A549 (cell line): Measurements from ENCODE around the gene BPIFB3. TPM values are rescaled to one million over a fixed set of nuclear protein-coding genes. Genes with fewer than 3 reads are reported as not detected.

ENCODE experiments used
- ATAC-seq, 2 experiments: fragments of 200-7000 bp in 1 of 2; fragments of >200 bp in 1 of 2; cut with Nextera tagmentation in 1 of 2; cut with Tn5 transposase in 1 of 2; 3 replicates each; pipeline versions ENCODE4 v1.8.0 to v1.9.1; 2018 to 2020; ENCODE audit warnings: mild to moderate bottlenecking in 1 of 2, moderate library complexity in 1 of 2
- CTCF ChIA-PET: fragments of 300-600 bp; sonication (Branson Sonifier 250); formaldehyde crosslinking; extraction: SDS; loops from one replicate; lab custom pipeline; 2021; ENCODE audit warnings: antibody characterized with exemption, inconsistent platforms; lab: Yijun Ruan, JAX
- POLR2A ChIA-PET: fragments of 350-600 bp; formaldehyde crosslinking; extraction: SDS; loops from one replicate; lab custom pipeline; 2021; ENCODE audit warnings: antibody characterized with exemption, inconsistent platforms; lab: Yijun Ruan, JAX
- DNase-seq, 2 experiments: peaks; one replicate each; pipeline versions ENCODE4 v3.0.0 to v3.0.0-alpha.2; 2011 to 2016; ENCODE audit warnings: low read depth in 1 of 2, low spot score in 1 of 2
- FAIRE-seq: peaks from 2 replicates; lab custom pipeline; 2011; peaks lifted over from hg19 to GRCh38; lab: Jason Lieb, UNC
- H3K27ac ChIP-seq, 2 experiments: fragments of >200 bp; sonication (Bioruptor Twin); formaldehyde crosslinking; 3 replicates each; pipeline ENCODE4 v1.5.1; 2016 to 2017
- H3K4me1 ChIP-seq: fragments of >200 bp; sonication (Bioruptor Twin); formaldehyde crosslinking; 3 replicates; pipeline ENCODE4 v1.6.1; 2016
- H3K4me2 ChIP-seq: fragments of >200 bp; sonication (Bioruptor Twin); formaldehyde crosslinking; 3 replicates; pipeline ENCODE4 v1.6.1; 2016
- H3K4me3 ChIP-seq: fragments of >200 bp; sonication (Bioruptor Twin); formaldehyde crosslinking; 3 replicates; pipeline ENCODE4 v1.5.1; 2016
- H3K9me3 ChIP-seq: fragments of >200 bp; sonication (Bioruptor Twin); formaldehyde crosslinking; 3 replicates; pipeline ENCODE4 v1.6.1; 2016
- ATOH8 ChIP-seq: fragments of 250-450 bp; sonication (Bioruptor Pico); IDR thresholded peaks from 2 replicates; pipeline ENCODE4 v1.5.0; 2020; ENCODE audit warnings: low read depth, mild to moderate bottlenecking, moderate library complexity
- BHLHE40 ChIP-seq: IDR thresholded peaks from 2 replicates; pipeline ENCODE4 v1.6.1; 2012; ENCODE audit warnings: low read depth, low read length, inconsistent platforms
- CBX8 ChIP-seq: fragments of 200-600 bp; sonication (generic); IDR thresholded peaks from 2 replicates; pipeline ENCODE4 v1.6.1; 2016
- CHD2 ChIP-seq: fragments of 150-350 bp; IDR thresholded peaks from 2 replicates; pipeline ENCODE4 v1.6.1; 2014; ENCODE audit warnings: low read length; ENCODE audit not compliant: partially characterized antibody
- CTCF ChIP-seq: fragments of >200 bp; sonication (Bioruptor Twin); formaldehyde crosslinking; IDR thresholded peaks from 3 replicates; pipeline ENCODE4 v1.5.1; 2016
- ESRRA ChIP-seq: fragments of 150-350 bp; IDR thresholded peaks from 2 replicates; pipeline ENCODE4 v1.6.1; 2014; ENCODE audit warnings: mild to moderate bottlenecking, low read length, borderline replicate concordance
- FOSL2 ChIP-seq, 2 experiments: fragments of 450-650 bp in 1 of 2; fragments of >200 bp in 1 of 2; sonication (Bioruptor Twin) in 1 of 2; formaldehyde crosslinking; IDR thresholded peaks; 2 replicates each; pipeline versions ENCODE4 v1.5.0 to v1.6.1; 2016 to 2020; ENCODE audit warnings: mild to moderate bottlenecking in 1 of 2, moderate library complexity in 1 of 2
- HDAC2 ChIP-seq: fragments of 200-600 bp; sonication (generic); IDR thresholded peaks from 2 replicates; pipeline ENCODE4 v1.6.1; 2016
- HOXB13 ChIP-seq: fragments of 250-450 bp; sonication (Bioruptor Pico); IDR thresholded peaks from 2 replicates; pipeline ENCODE4 v1.5.0; 2020; ENCODE audit warnings: low read depth, mild to moderate bottlenecking, moderate library complexity
- HOXB5 ChIP-seq: fragments of 250-450 bp; sonication (Bioruptor Pico); IDR thresholded peaks from 2 replicates; pipeline ENCODE4 v1.5.0; 2020; ENCODE audit warnings: mild to moderate bottlenecking, moderate library complexity
- JUN ChIP-seq, 2 experiments: fragments of >200 bp; sonication (Bioruptor Twin); formaldehyde crosslinking; IDR thresholded peaks; 2 replicates in 1 of 2; 3 replicates in 1 of 2; pipeline ENCODE4 v1.6.1; 2016 to 2017
- JUNB ChIP-seq: fragments of >200 bp; sonication (Bioruptor Twin); formaldehyde crosslinking; IDR thresholded peaks from 2 replicates; pipeline ENCODE4 v1.6.1; 2016
- KDM1A ChIP-seq: fragments of 200-600 bp; sonication (generic); IDR thresholded peaks from 2 replicates; pipeline ENCODE4 v1.6.1; 2016; ENCODE audit warnings: low read depth, mild to moderate bottlenecking
- MAFK ChIP-seq: fragments of 450-650 bp; IDR thresholded peaks from 2 replicates; pipeline ENCODE4 v1.6.1; 2014; ENCODE audit not compliant: partially characterized antibody
- NPAS2 ChIP-seq: fragments of 250-450 bp; sonication (Bioruptor Pico); IDR thresholded peaks from 2 replicates; pipeline ENCODE4 v1.8.0; 2022; ENCODE audit warnings: mild to moderate bottlenecking, moderate library complexity, borderline replicate concordance
- PHF8 ChIP-seq: fragments of 200-600 bp; sonication (generic); IDR thresholded peaks from 2 replicates; pipeline ENCODE4 v1.6.1; 2016; ENCODE audit warnings: low read depth, mild to moderate bottlenecking, antibody characterized with exemption, moderate library complexity, borderline replicate concordance
- RAD21 ChIP-seq, 2 experiments: fragments of >200 bp in 1 of 2; sonication (Bioruptor Twin) in 1 of 2; formaldehyde crosslinking in 1 of 2; IDR thresholded peaks in 1 of 2; conservative IDR thresholded peaks in 1 of 2; 2 replicates in 1 of 2; 3 replicates in 1 of 2; pipeline ENCODE4 v1.6.1; 2012 to 2018; ENCODE audit warnings: inconsistent platforms in 1 of 2
- RFX5 ChIP-seq: fragments of 450-650 bp; IDR thresholded peaks from 2 replicates; pipeline ENCODE4 v1.7.1; 2014; ENCODE audit warnings: antibody characterized with exemption, mild to moderate bottlenecking, moderate library complexity
- SMC3 ChIP-seq: fragments of >200 bp; sonication (Bioruptor Twin); formaldehyde crosslinking; IDR thresholded peaks from 3 replicates; pipeline ENCODE4 v1.6.1; 2018; ENCODE audit warnings: inconsistent platforms
- TFCP2L1 ChIP-seq: fragments of 250-450 bp; sonication (Bioruptor Pico); IDR thresholded peaks from 2 replicates; pipeline ENCODE4 v1.5.0; 2021; ENCODE audit warnings: mild to moderate bottlenecking
- USF2 ChIP-seq: fragments of 450-650 bp; IDR thresholded peaks from 2 replicates; pipeline ENCODE4 v1.6.1; 2014; ENCODE audit warnings: antibody characterized with exemption
- ZC3H11A ChIP-seq: fragments of 450-650 bp; IDR thresholded peaks from 2 replicates; pipeline ENCODE4 v1.6.1; 2014; ENCODE audit warnings: antibody characterized with exemption, mild to moderate bottlenecking
- WGBS: methylation state at CpG from one replicate; pipeline ENCODE4 v1.1.6; 2017; ENCODE audit errors: missing lambda C conversion rate; 5-methylcytosine and 5-hydroxymethylcytosine counted together
- polyA plus RNA-seq, 4 experiments: library from polyadenylated mRNA; depleted of rRNA in 3 of 4; stranded (reverse); fragments of >200 nt; fragmentation: RNase III in 1 of 4; extraction: RNeasy Plus Mini Kit Qiagen cat#74134 plus additional on column Dnase treatment in 1 of 4; gene quantifications; 2 replicates in 3 of 4; 3 replicates in 1 of 4; pipeline ENCODE4 v1.2.3, GENCODE V29; 2011 to 2017
- TF ChIP-seq, protein P1 (sequence below): IDR thresholded peaks from 2 replicates; pipeline ENCODE4 v1.6.1; 2012; ENCODE audit warnings: low read depth, borderline replicate concordance

The BPIFB3 gene
- polyA plus RNA-seq, 2 of the 4 experiments (the other 2 are of a cell fraction): not detected

DNA sequence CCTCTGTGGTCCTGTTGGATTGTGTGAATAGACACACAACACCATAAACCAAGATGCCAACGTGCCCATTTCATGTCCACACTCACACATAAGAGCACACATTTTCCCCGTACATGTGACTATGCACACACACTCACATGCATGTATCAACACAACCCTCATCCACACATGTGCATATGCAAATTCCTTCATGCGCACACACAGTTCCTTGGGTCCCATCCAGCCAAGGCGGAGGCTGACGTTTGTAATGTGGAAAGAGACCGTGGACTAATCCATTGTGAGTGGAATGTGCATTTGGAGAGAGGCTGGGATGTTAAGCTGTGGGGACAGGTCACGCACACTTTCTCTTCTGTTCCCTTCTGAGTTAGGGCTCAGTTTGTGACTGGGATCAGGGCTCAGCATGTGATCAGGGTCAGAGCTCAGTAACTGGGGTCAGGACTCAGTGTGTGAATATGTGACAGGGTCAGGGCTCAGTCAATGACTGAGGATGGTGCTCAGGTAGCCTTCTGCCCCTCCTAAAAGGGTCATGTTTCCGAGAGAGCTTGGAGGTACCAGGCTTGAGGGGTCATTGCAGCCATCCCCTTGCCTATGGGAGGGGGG is 46.8 kb upstream of the BPIFB3 start:
- POLR2A ChIA-PET: no interaction called here

GRCh38 chr20:33007376-33008335 is 46.0 kb upstream of the BPIFB3 start, which contains the start of gene BPIFB2:
BPIFB2 (plus strand) TSS chr20:33007704; CDS start chr20:33008575, 871 bp downstream.
- H3K27ac ChIP-seq: no peak within 1 kb of the TSS
- H3K4me1 ChIP-seq: 0 out of 3 replicates have a peak, but pooled peaks cover 3% of the 10 kb centered on the region
- no peak within 1 kb of the TSS for H3K4me2 ChIP-seq
- H3K4me3 ChIP-seq: no peak within 1 kb of the TSS
- ATAC-seq: no peak
- no peak for DNase-seq
- TF ChIP-seq CBX8 (no peak), BHLHE40 (no peak), JUN (IDR thresholded peaks at IDR 0.05) (no peak), FOSL2 (IDR thresholded peaks at IDR 0.05) (no peak), FOSL2 (CRISPR knock-in tag; IDR thresholded peaks at IDR 0.05) (no peak), ATOH8 (CRISPR knock-in tag) (no peak), HOXB5 (CRISPR knock-in tag) (no peak), RFX5 (no peak), CHD2 (no peak), JUNB (no peak), RAD21 (conservative IDR thresholded peaks at IDR 0.05 in 1 of 2, IDR thresholded peaks at IDR 0.05 in 1 of 2) (no peak), CTCF (no peak), USF2 (no peak), HDAC2 (no peak), SMC3 (no peak), NPAS2 (CRISPR knock-in tag) (no peak), ESRRA (no peak), MAFK (no peak)
- TF ChIP-seq, protein P1, sequence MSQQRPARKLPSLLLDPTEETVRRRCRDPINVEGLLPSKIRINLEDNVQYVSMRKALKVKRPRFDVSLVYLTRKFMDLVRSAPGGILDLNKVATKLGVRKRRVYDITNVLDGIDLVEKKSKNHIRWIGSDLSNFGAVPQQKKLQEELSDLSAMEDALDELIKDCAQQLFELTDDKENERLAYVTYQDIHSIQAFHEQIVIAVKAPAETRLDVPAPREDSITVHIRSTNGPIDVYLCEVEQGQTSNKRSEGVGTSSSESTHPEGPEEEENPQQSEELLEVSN: no peak
- ChIA-PET CTCF (interaction anchor here (1.3 kb wide), 1 partner anchor 105 kb away, joined by 3 read pairs; no protein-coding TSS in a partner anchor), POLR2A (no interaction called here)
- FAIRE-seq: no peak
- H3K9me3 ChIP-seq: no peaks in the 10 kb centered on the region; the same call in 2 of the 3 replicates
- 57% methylated on average over 9 of the region's 11 CpGs for WGBS

More for the DNA sequence above, 46.8 kb upstream of the BPIFB3 start:
- ATAC-seq (no peak), FAIRE-seq (no peak), DNase-seq (no peak)
- Histone ChIP-seq H3K4me2 (no peak overlapping the region), H3K9me3 (no peaks in the 10 kb centered on the region; the same call in 2 of the 3 replicates), H3K27ac (no peak overlapping the region), H3K4me1 (0 out of 3 replicates have a peak, but pooled peaks cover 3% of the 10 kb centered on the region), H3K4me3 (no peak overlapping the region)
- no peak for TF ChIP-seq JUNB
- TF ChIP-seq KDM1A: no peak
- TF ChIP-seq PHF8: no peak
- TF ChIP-seq ZC3H11A: no peak
- no peak for TF ChIP-seq HOXB13 (CRISPR knock-in tag)
- TF ChIP-seq TFCP2L1 (CRISPR knock-in tag): no peak
- 51% methylated on average over 8 of the region's 8 CpGs for WGBS
- CTCF ChIA-PET: interaction anchor here (1.3 kb wide), 1 partner anchor 105 kb away, joined by 3 read pairs; no protein-coding TSS in a partner anchor
